ENCODE data around the gene AZGP1.
A peak's percentile ranks its signal among the peaks of the same experiment; 100 is the strongest.

The AZGP1 gene

GRCh38 chr7:99930376-99930775 is 45.5 kb downstream of the AZGP1 start:
- no peak for TF ChIP-seq CTCF (IDR thresholded peaks at IDR 0.05; ENCODE audit: low read depth, low read length)
- DNase-seq (ENCODE audit: extremely low read depth, low read depth), result no peak

DNA sequence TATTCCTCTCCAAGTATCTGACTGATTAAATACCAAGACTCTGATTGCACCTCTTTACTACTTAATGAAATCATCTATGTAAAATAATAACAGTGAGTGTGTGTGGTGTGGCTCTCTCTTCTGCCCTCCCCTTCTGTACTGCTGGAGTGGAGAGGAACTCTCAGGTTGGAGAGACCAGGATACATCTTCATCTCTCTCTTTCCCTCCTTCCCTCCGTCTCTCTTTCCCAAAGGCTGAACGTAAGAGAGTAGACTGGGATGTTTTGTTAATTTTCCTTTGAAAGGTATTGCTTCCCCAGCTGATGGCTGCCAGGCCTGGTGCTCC is 46.1 kb downstream of the AZGP1 start:
- no peak for DNase-seq (ENCODE audit: extremely low read depth, low read depth)
- TF ChIP-seq CTCF (IDR thresholded peaks at IDR 0.05; ENCODE audit: low read depth, low read length), result no peak

DNA sequence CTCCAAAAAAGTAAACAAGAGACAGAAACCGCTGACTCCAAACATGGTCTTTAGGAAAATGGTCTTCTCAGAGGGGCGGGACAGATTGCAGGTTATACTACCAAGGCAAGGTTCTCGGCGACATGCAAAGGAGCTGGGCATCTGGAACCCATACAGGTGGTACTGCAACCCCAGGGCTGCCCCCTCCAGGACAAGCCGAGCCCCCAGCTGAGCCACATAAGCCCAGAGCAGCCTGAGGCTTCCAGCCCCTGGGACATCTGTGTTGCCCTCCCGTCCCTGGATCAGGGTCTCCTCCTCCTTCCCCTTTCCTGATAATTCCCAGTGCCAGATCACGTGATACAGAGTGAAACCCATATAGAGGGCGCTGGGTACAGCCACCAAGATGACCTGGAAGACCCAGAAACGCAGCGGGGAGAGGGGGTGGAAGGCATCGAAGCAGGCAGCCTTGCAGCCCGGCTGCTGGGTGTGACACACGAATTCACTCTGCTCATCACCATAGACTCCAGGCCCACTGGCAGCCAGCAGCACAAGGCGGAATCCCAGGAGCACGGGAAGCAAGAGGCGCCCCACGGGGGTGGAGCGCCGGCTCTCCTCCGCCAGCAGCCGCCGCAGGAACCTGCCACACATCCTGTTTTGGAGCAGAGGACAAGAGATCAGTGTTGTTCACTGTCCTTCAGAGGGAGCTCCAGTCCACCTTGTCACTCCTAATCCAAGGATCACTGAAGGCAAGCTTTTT is 46.7 kb downstream of the AZGP1 start, which contains the start of gene GJC3:
TSS of gene GJC3 (minus strand) at position 627 of the 736 bp plus-strand sequence. CDS start at position 627, 0 bp downstream.
- DNase-seq (ENCODE audit: extremely low read depth, low read depth), result no peak
- peak; percentile 29 for TF ChIP-seq CTCF (IDR thresholded peaks at IDR 0.05; ENCODE audit: low read depth, low read length)

GRCh38 chr7:99928188-99928587 is 47.6 kb downstream of the AZGP1 start:
- no peak for TF ChIP-seq CTCF (IDR thresholded peaks at IDR 0.05; ENCODE audit: low read depth, low read length)
- no peak for DNase-seq (ENCODE audit: extremely low read depth, low read depth)

GRCh38 chr7:99927536-99927935 is 48.3 kb downstream of the AZGP1 start:
- DNase-seq (ENCODE audit: extremely low read depth, low read depth), result no peak
- TF ChIP-seq CTCF (IDR thresholded peaks at IDR 0.05; ENCODE audit: low read depth, low read length), result no peak

DNA sequence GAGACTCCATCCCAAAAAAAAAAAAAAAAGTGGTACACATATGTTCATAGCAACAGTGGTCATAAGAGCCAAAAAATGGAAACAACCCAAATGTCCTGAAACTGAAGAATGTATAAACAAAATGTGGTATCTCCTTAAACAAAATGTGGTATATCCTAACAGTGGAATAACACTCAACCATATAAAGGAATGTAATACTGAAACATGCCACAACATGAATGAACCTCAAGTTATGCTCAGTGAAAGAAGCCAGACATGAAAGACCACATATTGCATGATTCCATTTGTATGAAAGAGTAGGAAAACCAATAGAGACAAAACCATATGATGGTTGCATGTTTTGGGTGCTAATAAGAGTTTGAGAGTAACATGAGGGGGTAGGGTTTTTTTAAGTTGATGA is 49.5 kb downstream of the AZGP1 start:
- no peak for DNase-seq (ENCODE audit: extremely low read depth, low read depth)
- no peak for TF ChIP-seq CTCF (IDR thresholded peaks at IDR 0.05; ENCODE audit: low read depth, low read length)

- no peak for DNase-seq (ENCODE audit: extremely low read depth, low read depth)
- TF ChIP-seq CTCF (IDR thresholded peaks at IDR 0.05; ENCODE audit: low read depth, low read length), result no peak
These were observed 52.6 kb downstream of the AZGP1 start for GRCh38 chr7:99923200-99923599.
